Measurements from ENCODE around the gene UVRAG.

The UVRAG gene

GRCh38 chr11:76148941-76149613 lies 334.1 kb downstream of the UVRAG start:
- H3K9ac ChIP-seq, result no peak overlapping the region
- H3K79me2 ChIP-seq, result no peaks in the 10 kb centered on the region

GRCh38 chr11:76149713-76150112 lies 334.7 kb downstream of the UVRAG start:
- Histone ChIP-seq H3K27me3 (ENCODE audit: control insufficient read depth, insufficient read depth, low read length) (no peaks in the 10 kb centered on the region), H3K4me3 (ENCODE audit: low read depth, low read length) (no peak overlapping the region), H3K4me1 (no peaks in the 10 kb centered on the region), H3K9ac (no peak overlapping the region), H3K79me2 (no peaks in the 10 kb centered on the region), H3K4me2 (ENCODE audit: low read length) (no peak overlapping the region), H3K27ac (no peak overlapping the region), H3K36me3 (ENCODE audit: control insufficient read depth, insufficient read depth, low read length) (no peaks in the 10 kb centered on the region), H2AFZ (no peak overlapping the region), H3K9me3 (ENCODE audit: control insufficient read depth, low read length) (no peaks in the 10 kb centered on the region)
- no peak for TF ChIP-seq CTCF (IDR thresholded peaks at IDR 0.05)

More at GRCh38 chr11:76148941-76149613, 334.1 kb downstream of the UVRAG start:
- TF ChIP-seq CTCF (IDR thresholded peaks at IDR 0.05), result no peak
- H3K9me3 ChIP-seq (ENCODE audit: control insufficient read depth, low read length), result no peaks in the 10 kb centered on the region
- H3K4me3 ChIP-seq (ENCODE audit: low read depth, low read length), result no peak overlapping the region
- H3K27ac ChIP-seq, result no peak overlapping the region
- H3K4me2 ChIP-seq (ENCODE audit: low read length), result no peak overlapping the region
- H3K36me3 ChIP-seq (ENCODE audit: control insufficient read depth, insufficient read depth, low read length), result no peaks in the 10 kb centered on the region
- no peaks in the 10 kb centered on the region for H3K4me1 ChIP-seq
- no peak overlapping the region for H2AFZ ChIP-seq
- no peaks in the 10 kb centered on the region for H3K27me3 ChIP-seq (ENCODE audit: control insufficient read depth, insufficient read depth, low read length)

- H2AFZ ChIP-seq, result no peak overlapping the region
- no peak overlapping the region for H3K9ac ChIP-seq
- no peak overlapping the region for H3K27ac ChIP-seq
- H3K4me1 ChIP-seq, result no peaks in the 10 kb centered on the region
- no peaks in the 10 kb centered on the region for H3K9me3 ChIP-seq (ENCODE audit: control insufficient read depth, low read length)
- H3K4me2 ChIP-seq (ENCODE audit: low read length), result no peak overlapping the region
- no peaks in the 10 kb centered on the region for H3K79me2 ChIP-seq
- TF ChIP-seq CTCF (IDR thresholded peaks at IDR 0.05), result no peak
- no peak overlapping the region for H3K4me3 ChIP-seq (ENCODE audit: low read depth, low read length)
- no peaks in the 10 kb centered on the region for H3K36me3 ChIP-seq (ENCODE audit: control insufficient read depth, insufficient read depth, low read length)
- no peaks in the 10 kb centered on the region for H3K27me3 ChIP-seq (ENCODE audit: control insufficient read depth, insufficient read depth, low read length)
Measured at GRCh38 chr11:76150141-76150540, 335.1 kb downstream of the UVRAG start.

- no peak for TF ChIP-seq CTCF (IDR thresholded peaks at IDR 0.05)
- Histone ChIP-seq H3K4me1 (no peaks in the 10 kb centered on the region), H2AFZ (peak overlapping the region; percentile 74), H3K79me2 (no peaks in the 10 kb centered on the region), H3K27ac (no peak overlapping the region), H3K27me3 (ENCODE audit: control insufficient read depth, insufficient read depth, low read length) (no peaks in the 10 kb centered on the region), H3K9me3 (ENCODE audit: control insufficient read depth, low read length) (no peaks in the 10 kb centered on the region), H3K4me2 (ENCODE audit: low read length) (no peak overlapping the region), H3K4me3 (ENCODE audit: low read depth, low read length) (no peak overlapping the region), H3K9ac (no peak overlapping the region), H3K36me3 (ENCODE audit: control insufficient read depth, insufficient read depth, low read length) (no peaks in the 10 kb centered on the region)
Measured at GRCh38 chr11:76151556-76152085, 336.6 kb downstream of the UVRAG start.

All from parathyroid adenoma (tissue), 2 donors.